Smooth muscle cell of the brain vasculature (primary cell): ENCODE measurements around the gene CELF4.

ENCODE experiments used
- DNase-seq: peaks from one replicate; pipeline ENCODE4 v3.0.0-alpha.2; 2012; ENCODE audit warnings: low read depth, low spot score

Gene CELF4

DNA sequence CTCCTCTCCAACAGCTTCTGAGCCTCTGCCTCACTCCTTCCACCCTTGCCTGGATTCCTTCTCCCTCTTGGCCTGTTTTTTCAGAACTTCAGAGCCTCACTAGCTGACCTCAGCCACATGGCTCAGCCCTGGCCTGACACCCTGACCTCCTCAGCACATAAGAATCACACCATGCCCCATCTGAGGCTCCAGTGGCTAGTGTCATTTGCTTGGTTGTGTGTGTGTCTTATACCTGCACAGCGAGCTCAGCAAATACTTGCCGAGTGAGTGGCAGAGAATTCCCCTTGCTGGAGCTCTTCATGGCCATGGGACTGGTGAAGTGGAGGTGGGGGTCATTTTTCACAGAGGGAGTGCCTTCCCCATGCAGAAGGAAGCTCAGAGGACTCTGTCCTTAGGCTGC lies 70.2 kb downstream of the CELF4 start:
- DNase-seq, result no peak

DNA sequence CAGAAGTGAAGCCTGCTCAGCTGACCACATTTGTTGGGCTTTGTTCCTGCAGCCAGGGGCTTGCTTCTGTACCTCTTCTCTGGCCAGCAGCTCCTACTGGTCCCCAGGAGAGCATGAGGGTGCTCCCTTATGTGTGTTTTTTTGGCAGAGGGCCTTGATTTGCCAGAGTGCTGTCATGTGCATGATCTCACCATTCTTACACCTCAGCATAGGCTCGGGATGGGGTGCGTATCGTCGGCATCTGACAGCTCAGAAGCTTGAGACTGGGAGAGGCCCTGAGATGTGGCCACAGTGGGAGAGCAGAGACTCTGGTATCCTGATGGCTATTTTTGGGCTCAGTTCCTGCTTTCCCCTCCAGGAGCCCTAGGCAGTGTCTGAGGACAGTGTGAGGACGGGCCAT lies 71.2 kb downstream of the CELF4 start:
- DNase-seq, result no peak

DNA sequence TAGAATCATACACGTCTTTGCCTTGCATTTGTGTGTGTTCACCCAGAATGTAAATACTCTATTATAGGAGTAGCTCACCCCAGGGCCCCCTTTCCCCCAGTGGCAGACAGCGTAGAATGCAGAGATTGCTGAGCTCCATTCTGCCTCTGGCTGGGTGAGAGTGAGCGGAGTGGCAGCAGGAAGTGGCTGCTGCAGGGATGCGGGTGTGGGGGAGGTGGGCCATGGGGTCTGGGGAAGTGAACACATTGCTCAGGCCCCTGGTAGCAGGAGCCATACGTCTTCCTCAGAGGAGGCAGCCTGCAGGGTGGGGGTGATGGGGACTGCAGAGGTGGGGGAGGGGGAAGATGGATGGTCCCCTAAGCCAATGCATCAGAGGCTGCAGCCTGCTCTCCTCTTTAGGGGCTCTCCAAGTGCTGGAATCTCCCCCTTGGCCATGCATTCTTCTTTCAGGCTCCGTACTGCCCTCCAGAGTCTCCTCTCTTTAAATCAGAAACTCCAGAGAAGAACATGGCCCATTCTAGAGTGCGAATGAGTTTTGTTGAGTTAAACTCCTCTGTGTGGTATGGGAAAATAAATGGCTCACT lies 72.2 kb downstream of the CELF4 start:
- DNase-seq, result no peak

DNA sequence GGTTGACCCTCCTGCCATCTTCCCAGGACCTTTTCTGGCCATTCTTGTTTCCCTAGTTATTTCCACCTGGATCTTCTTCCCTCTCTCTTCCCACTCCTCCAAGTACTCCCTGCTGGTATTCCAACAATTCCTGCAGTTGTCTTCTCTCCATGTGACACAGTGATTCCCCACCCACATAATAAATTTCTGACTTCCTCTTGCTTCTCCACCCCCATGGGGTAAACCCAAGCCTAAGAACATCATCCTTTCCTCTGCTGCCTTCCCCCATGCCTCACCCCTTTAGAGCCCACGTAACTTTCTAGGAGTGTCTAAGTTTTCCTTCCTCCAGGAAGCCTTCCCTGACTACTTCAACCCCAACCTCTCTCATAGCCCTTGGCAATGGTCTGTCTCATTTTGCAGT lies 72.6 kb downstream of the CELF4 start:
- DNase-seq, result no peak

DNA sequence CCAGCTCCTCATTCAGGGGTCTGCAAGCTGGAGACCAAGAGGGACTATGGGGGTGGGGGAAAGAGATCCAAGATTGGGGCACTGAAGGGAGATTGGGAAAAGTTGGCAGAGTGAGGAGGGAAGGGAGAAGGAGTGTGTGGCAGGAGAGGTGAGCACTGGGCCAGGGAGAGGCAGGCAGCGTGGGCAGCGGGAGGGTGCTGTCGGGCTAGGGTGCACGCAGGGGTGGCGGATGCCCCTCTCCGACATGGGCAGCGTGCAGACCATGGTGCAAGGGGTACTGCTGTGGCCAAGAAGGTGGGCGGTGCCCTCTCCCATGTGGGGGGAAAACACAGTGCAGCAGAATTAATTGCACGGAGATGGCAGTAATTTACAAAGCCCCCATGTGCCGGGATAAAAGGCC lies 74.1 kb downstream of the CELF4 start:
- no peak for DNase-seq

DNA sequence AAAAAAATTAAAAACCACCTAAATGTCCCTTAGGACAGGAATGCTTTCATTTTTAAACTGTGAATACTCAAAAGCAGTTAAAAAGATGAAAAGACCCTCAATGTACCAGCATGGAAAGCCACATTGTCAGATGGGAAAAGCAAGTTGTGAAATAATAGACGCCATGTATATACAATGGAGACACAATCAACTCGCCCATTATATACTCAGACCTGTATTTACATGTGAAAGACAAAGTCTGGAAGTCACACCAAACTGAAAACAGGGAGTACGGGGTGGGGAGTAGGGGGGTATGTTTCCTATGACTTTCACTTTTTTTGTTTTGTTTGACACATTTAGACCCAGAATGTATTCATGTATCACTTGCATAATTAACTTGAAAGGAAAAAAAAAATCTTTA lies 75.6 kb downstream of the CELF4 start:
- DNase-seq, result no peak

DNA sequence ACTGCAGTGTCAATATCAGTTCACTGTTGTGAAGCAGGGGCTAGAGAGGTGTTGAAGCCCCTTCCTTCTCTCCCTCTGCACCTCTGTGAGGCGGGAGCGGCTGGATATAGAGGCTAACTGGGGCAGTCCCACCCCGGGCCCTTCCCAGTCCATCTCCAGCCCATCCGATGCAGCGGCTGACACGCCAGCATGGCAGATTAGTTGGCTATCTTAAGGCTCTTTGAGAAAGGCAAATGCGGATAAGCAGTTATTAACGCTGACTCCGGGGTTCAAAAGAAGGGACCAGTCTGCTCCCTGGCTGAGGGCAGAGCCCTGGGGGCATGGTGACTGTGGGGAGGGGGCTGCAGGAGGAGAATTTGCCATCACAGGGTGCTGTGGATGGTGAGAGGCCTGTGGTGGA lies 76.6 kb downstream of the CELF4 start:
- DNase-seq, result no peak

DNA sequence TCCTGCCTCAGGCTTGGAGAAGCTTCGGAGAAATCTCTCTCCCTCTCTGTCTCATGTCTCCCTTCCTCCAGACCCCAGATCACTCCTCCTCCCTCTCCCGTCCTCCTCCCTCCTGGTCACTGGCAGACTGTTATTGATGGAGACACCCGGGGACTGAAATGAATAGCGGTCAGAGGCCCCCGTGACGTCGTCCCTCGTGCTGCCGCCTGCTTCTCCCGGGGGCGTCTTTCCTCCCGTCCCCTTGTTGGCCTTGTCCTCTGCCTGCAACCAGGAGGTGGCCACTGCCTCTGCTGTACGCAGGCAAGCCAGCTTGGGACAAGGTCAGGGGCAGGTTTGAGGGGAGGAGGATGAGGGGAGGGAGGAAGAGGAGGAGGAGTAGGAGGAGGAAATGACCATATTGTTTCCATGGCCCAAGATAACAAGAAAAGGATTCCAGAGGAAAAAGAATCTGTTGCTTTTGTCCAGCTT lies 78.2 kb downstream of the CELF4 start:
- DNase-seq, result no peak

DNA sequence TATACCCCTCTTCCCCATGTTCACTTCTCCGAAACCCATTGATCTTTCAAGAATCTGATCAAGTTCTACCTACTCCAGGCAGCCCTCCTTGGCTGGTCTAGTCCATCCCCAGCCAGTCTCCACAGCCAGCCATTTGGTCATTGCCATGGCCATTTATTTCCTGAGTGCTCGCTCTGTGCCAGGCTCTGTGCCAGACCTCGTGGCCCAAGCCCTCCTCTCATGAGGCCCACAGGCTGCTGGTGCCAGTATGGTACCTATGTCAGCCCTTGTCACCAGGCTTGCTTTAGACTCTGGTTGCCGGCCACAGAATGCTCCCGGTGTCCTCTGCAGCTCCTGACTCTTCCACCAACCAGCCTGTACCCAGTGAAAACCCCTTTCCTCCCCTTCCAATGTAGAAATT lies 78.8 kb downstream of the CELF4 start:
- no peak for DNase-seq

DNA sequence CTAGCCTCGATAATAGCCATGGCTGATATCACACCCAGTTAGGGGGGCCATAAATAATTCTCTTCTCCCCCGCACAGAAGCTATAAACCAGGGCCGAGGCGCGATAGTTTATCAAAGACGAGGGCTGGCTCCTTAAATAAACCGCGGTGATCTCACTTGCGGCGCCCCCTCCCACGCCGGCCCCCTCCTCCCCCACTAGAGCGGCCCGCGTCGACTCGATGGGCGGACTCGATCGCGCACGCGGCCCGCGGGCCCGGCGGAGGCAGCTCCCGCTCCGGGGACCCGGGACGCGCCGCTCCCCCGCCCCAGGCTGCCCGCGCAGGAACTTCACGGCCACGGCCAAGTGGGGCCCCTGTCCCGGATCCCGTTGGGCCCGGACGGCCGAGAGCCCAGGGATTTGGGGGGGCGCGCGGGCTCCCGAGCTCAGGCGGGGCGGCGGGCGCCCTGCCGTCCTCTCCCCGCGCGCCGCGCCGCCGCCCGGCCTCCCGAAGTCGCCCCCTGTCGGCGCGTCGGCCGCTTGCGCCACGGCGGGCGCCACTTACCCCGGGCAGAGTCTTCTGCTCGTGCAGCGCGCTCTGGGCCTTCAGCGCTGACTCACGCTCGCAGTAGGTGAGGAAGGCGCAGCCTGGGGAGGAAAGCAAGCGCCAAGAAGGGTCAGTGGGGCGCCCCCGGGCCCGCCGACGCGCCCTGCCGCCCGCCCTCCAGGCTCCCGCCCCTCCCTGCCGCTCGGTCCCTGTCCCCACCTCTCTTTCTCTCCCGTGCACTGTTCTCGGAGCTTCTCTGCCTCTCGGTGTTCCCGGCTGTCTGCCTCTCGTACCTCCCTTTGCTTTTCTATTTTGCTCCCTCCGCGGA lies 80.4 kb downstream of the CELF4 start:
- DNase-seq, result no peak

DNA sequence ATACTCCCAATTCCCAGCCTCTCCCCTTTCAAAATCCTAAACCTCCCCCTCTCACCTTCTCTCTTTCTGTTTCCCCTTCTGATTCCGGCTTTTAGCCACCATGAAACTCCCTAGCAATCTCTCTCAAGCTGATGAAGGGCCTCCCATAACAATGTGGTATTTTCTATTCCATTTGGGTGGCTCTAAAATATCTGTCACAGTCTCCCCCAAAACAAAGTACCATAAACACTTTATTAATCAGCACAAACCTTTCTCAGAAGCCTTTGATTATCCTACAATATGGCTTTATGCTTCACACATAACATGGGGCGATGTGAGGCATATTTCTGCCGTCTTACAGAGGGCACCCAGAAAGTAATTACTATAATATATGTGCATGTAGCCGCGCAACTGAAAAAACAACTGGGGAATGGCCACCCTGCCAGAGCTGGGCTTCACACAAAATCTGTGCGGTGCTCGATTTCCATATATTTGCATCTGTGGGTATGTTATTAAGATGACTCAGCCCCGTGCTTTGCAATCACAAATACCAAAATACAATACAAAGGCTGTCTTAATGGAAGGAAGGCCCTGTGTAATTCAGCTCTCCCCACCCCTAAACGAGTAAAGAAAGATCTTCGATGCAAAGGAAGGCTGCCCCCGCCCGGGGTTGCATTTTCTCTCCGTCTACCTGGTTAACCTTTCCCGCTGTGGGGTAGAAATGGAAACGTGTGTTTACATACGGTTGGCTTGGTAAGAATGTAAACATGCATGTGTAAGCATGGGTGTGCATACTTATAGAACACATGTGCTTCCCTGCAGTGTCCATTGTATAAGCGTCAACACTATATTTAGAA lies 81.4 kb downstream of the CELF4 start:
- DNase-seq, result no peak

DNA sequence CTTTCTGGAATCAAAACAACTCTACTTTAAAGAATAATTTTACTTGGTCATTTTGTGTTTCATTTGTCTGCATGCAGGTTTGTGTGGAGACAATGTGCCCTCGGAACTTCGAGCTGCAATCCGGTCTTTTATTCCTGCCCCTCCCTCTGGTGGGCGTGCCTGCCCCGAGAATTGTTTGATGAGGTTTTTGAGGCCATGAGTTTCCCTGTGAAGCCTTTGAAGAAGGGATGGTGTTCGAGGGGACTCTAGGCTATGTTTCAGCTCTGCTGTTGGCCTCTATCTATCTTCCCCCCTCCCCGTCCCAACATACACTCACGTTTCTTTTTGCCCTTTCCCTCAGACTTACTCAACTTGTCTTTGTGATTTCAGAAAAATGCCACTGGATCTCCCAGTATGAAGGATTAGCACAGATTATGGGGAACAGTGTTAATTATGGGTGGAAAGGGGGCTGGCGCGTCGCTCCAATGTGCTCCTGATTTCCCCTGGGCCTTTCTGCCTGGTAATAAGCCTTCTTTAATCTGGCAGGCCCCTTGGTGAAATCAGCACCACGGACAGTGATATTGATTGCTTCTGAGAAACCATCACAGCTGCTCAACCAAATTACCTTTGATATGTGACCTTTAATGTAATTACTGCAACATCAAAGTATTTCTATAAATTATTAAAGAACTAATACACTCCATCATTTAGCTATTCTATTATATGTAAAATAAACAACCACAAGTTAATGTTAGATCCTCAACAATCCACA lies 82.2 kb downstream of the CELF4 start:
- no peak for DNase-seq

DNA sequence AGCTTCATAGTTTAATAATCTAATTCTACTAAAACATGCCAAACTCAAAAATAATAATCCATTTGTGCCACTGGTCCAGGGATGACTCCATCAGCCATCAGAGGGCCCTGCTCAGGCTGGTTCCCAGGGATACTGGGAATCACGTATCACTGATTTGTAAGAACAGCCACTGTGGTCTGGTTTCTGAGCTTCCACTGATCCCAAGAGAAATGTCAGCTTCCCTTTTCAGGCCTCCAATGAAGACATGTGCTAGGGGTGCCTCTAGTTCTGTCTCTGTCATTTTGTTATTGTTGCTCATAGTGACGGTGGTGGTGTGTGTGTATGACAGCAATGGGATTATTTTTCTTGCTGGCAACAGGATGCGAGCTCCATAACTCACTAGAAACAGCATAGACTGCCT lies 83.2 kb downstream of the CELF4 start:
- DNase-seq, result no peak

DNA sequence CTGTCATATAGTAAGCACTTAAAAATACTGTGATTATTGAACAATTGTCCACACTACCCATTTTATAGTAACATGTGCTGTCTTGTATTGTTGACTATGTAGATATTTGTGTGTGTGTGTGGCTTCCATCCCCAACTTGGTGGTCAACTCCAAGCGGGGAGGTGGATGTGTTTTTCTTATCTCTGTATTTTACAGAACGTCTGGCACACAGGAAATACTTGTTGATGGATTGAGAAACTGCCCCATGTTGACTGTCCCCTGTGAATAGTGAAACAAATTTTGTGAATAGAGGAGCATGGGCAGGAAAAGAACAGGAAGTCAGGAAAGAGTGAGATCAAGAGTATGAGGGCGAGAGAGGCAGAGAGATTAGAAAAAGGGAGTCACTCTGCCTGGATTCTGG lies 83.6 kb downstream of the CELF4 start:
- no peak for DNase-seq

DNA sequence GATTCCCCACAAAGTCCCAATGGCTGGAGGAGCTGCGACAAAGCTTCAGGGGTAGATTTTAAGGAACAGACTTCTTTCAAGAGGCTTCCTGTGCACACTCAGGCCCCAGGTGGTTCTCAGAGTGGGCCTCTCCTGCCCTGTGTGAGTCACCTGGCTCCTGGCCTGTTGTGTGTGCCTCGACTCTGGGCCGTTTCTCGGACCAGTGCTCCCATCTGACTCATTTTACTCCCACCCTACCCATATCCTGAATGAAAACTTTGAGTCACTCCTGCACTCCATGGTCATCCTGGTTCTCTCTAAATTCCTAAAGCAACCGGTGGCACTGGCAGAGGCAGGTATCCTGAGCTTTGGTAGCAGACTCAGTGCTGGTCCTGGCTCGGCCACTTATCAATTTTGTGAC lies 84.1 kb downstream of the CELF4 start:
- DNase-seq, result no peak

DNA sequence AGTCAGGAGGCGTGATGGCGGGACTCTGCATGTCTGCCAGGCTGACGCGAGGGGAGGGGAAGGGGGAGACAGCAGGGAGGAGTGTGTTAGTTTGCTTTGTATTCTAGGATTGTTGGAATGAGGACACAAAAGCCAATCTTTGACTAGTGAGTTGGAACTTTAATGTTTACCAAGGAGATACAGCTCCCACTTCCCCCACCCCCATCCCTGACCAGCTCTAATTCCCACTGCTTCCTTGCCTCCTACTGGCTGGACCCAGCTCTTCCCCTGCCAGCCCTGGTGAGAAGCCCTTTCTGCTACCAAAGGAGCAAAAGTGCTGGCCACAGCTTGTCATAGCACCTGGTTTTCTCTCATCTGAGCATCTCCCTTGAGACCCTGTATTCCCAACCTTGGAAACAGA lies 84.5 kb downstream of the CELF4 start:
- DNase-seq, result no peak

DNA sequence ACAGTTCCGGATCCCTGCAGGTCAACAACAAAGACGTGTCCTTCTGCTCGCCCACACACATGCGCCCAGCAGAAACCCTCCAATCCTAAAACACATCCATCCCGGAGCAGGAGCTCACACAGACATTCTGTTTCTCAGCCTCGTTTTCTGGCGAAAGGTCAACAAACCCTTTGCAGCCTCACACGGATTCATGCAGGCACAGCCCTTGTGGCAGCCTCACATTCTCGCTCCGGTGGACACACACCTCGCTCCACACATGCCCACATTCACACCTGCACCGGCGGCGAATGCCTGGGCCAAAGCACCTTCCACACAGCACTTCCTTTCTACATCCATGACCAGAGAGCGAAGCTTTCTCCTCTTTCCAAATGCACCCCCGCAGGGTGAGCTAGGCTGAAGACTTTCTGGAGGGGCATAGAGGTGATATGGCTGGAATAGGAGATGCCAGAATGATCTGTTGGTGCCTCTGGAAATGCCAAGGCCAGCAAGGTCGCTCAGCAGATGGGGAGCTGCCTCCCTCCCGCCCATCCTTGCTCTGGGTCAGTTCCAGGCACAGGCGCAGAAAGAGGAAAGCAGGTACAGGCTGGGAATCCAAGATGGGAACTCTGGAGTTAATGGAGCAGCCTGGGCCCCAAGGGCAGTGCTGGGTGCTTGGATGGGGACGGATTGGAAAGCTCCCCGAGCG lies 88.8 kb downstream of the CELF4 start:
- no peak for DNase-seq

DNA sequence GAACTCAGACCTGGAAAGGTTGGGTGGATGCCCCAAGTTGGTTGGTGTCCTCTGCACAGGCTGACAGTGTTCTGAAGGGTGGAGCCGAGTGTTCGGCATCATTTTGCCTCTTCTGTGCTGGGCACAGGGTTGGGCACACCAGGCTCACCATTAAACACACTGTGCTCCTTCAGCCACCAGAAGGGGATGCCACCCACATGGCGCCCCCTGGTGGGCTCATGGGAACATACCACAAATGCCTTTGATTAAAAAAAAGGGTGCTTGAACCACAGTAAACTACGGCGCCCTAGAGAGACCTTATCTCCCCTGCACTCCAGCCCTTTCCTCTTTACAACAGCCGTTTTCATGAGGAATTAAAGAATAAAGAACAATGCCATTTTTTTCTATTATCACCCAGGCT lies 89.4 kb downstream of the CELF4 start:
- DNase-seq, result no peak

DNA sequence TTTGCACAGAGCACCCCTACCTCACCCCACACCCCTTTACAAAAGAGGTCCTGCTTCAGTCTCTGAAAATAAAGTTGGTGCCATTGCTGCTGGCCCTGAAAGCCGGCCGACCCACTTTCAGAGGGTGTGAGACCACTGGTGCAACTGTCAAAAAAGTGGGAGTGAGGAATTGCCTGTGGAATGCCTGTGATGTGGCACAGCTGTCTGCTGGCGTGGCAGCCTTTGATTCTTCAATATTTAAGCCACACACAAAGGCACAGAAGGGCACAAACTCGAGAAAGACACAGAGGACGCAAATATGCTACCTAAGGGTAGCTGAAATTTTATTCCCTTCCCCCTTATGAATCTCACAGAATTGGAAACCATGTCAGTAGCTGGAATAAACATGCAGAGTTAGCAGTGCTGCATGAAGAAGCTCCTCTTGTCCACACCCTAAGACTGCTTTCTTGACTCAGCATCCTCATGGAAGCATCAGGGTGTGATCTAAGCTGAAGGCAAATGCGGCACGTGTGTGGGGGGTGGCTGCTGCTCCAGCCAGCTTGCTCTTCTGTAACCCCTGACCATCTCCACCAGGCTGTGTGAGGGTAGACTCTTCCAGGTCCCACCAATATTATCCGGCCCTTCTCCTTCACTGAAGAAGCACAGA lies 92.3 kb downstream of the CELF4 start:
- no peak for DNase-seq

DNA sequence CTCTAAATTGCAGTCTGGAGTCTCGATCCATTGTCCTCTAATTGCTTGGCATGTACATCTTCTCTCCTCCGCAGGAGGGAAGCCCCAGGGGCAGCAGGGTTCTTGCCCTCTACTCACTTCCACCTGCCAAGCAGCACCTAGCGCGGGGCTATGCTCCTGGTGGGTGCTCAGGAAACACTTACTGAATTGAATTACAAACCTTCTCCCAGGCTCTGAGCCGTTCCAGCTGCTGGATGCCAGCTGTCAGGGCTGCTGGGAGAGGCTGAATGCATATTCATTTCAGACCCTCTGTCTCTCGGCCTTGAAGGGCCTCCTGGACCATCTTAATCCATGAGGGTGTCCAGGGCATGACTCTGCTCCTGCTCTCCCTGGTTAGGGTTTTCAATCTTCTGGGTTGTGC lies 94.0 kb downstream of the CELF4 start:
- DNase-seq, result no peak

DNA sequence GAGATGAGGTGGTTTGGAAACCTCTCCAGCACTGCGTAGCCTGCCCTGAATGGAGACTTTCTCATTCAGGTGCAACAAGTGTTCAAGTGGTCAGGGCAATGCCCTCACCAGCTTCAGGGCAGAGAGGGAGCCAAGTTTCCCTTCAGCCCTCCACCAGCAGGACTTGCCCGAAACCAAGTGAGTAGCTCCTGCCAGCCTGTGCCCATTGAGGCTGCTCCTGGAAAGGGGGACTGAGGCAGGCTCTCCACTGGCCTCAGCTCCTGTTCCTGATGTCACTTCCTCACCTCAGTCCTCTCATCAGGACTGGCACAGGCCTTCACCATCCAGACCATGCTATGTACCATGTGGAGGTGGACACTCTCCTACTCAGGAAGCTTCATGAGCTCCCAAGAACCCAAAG lies 94.6 kb downstream of the CELF4 start:
- DNase-seq, result no peak
